Transverse colon (tissue), 4 donors: ENCODE results near the gene NPTN. TPM values are rescaled to one million over a fixed set of nuclear protein-coding genes. Genes with fewer than 3 reads are reported as not detected.

Source experiments
- DNase-seq: peaks from one replicate; pipeline ENCODE4 v3.0.0-alpha.2; 2019
- H3K27ac ChIP-seq, 4 donors: fragments of 200-600 bp; sonication (generic); 2 replicates each; pipeline ENCODE4 v1.5.1; 2016 to 2018; ENCODE audit warnings: inconsistent platforms in 4 of 4
- H3K27me3 ChIP-seq: fragments of 200-600 bp; sonication (generic); 2 replicates; pipeline ENCODE4 v1.5.1; 2017; ENCODE audit warnings: inconsistent platforms
- H3K36me3 ChIP-seq, 4 donors: fragments of 200-600 bp; sonication (generic); 2 replicates each; pipeline ENCODE4 v1.5.1; 2017 to 2019; ENCODE audit warnings: inconsistent platforms in 4 of 4
- H3K4me1 ChIP-seq, 4 donors: fragments of 200-600 bp; sonication (generic); 2 replicates each; pipeline ENCODE4 v1.5.1; 2017 to 2020; ENCODE audit warnings: inconsistent platforms in 4 of 4
- H3K4me3 ChIP-seq, 4 donors: fragments of 200-600 bp; sonication (generic); 1 replicate in 1 of 4; 2 replicates in 3 of 4; pipeline versions ENCODE4 v1.5.1 to v1.6.1; 2017 to 2019; ENCODE audit warnings: inconsistent platforms in 4 of 4
- H3K9me3 ChIP-seq, 2 donors: fragments of 200-600 bp; sonication (generic); 2 replicates each; pipeline ENCODE4 v1.5.1; 2017 to 2019; ENCODE audit warnings: inconsistent platforms in 2 of 2
- EP300 ChIP-seq: sonication (generic); formaldehyde crosslinking; IDR thresholded peaks from one replicate; pipeline ENCODE4 v1.6.1; 2017; ENCODE audit warnings: antibody characterized with exemption, low read depth
- POLR2A ChIP-seq: fragments of 450-650 bp; IDR thresholded peaks from one replicate; pipeline ENCODE4 v1.6.1; 2016; ENCODE audit warnings: antibody characterized with exemption, mild to moderate bottlenecking, moderate library complexity
- POLR2AphosphoS5 ChIP-seq, 3 donors: sonication (generic); formaldehyde crosslinking; IDR thresholded peaks; one replicate each; pipeline ENCODE4 v1.6.1; 2016; ENCODE audit warnings: antibody characterized with exemption in 3 of 3
- WGBS, 2 donors: methylation state at CpG; one replicate each; pipeline ENCODE4 v1.1.5; 2018; ENCODE audit warnings: low coverage in 1 of 2; 5-methylcytosine and 5-hydroxymethylcytosine counted together
- in situ Hi-C, 4 donors: fragments of 200-750 bp; cut with MboI; loops; one replicate each; pipeline versions ENCODE4 v1.15.0 to v1.15.1; 2017; ENCODE audit warnings: low sequenced_read_pairs in 3 of 4, low pct_ligation_motif_present in 1 of 4, low pct_unique_long_range_greater_than_20kb in 1 of 4
- intact Hi-C: fragments of 100-400 bp; cut with DNase I; formaldehyde crosslinking; loops from one replicate; pipeline ENCODE4 v1.15.1; 2023; ENCODE audit warnings: low total_unique reads
- total RNA-seq, 4 donors: library from RNA; depleted of rRNA; stranded (reverse); fragments of >200 nt; gene quantifications; one replicate each; pipeline ENCODE4 v1.1.0, GENCODE V29; 2016
- TF ChIP-seq, protein P1 (sequence below), 5 experiments: fragments of 200-600 bp in 3 of 5; fragments of 450-650 bp in 2 of 5; sonication (generic) in 3 of 5; IDR thresholded peaks; 1 replicate in 2 of 5; 2 replicates in 3 of 5; pipeline ENCODE4 v1.5.1; 2016 to 2017; ENCODE audit warnings: antibody characterized with exemption in 5 of 5, inconsistent platforms in 3 of 5, mild to moderate bottlenecking in 2 of 5, moderate library complexity in 1 of 5

The NPTN gene
- total RNA-seq, 4 donors from 2014 or later: 77.8 to 187 (median 135) TPM

DNA sequence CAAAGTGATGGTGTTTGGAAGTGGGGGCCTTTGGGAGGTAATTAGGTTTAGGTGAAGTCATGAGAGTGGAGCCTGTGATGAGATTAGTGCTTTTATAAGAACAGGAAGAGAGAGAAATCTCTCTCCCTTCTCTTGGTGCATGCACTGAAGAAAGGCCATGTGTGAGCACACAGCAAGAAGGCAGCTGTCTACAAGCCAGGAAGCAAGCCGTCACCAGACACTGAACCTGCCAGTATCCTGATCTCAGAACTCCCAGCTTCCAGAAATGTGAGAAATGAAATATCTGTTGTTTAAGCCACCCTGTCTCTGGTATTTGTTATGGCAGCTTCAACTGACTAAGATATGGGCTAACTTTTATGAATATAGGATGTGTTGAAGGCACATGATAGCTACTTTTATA lies 117.7 kb downstream of the NPTN start:
- Histone ChIP-seq H3K27ac (no peak overlapping the region), H3K4me3 (no peak overlapping the region), H3K9me3 (no peaks in the 10 kb centered on the region), H3K4me1 (no peaks in the 10 kb centered on the region), H3K27me3 (no peaks in the 10 kb centered on the region), H3K36me3 (no peaks in the 10 kb centered on the region)
- TF ChIP-seq, protein P1, sequence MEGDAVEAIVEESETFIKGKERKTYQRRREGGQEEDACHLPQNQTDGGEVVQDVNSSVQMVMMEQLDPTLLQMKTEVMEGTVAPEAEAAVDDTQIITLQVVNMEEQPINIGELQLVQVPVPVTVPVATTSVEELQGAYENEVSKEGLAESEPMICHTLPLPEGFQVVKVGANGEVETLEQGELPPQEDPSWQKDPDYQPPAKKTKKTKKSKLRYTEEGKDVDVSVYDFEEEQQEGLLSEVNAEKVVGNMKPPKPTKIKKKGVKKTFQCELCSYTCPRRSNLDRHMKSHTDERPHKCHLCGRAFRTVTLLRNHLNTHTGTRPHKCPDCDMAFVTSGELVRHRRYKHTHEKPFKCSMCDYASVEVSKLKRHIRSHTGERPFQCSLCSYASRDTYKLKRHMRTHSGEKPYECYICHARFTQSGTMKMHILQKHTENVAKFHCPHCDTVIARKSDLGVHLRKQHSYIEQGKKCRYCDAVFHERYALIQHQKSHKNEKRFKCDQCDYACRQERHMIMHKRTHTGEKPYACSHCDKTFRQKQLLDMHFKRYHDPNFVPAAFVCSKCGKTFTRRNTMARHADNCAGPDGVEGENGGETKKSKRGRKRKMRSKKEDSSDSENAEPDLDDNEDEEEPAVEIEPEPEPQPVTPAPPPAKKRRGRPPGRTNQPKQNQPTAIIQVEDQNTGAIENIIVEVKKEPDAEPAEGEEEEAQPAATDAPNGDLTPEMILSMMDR (IDR thresholded peaks at IDR 0.05): no peak
- TF ChIP-seq EP300 (no peak), POLR2A (no peak), POLR2AphosphoS5 (IDR thresholded peaks at IDR 0.05) (no peak)
- WGBS, 2 donors: 93% methylated on average over 1 of the region's 1 CpG; no CpG with 5 or more reads in 1 of the 2 donors
- in situ Hi-C loops: no loop called here
- DNase-seq: no peak
- intact Hi-C loops: no loop called here

Other genes starting within 250 kb of the NPTN start
- not detected for gene REC114, start 190.2 kb downstream of the NPTN start, total RNA-seq
- gene CD276, start 51.0 kb upstream of the NPTN start, total RNA-seq: 100 to 1,000 TPM in 1 of 4 donors, 10 to 100 TPM in 3; 26.8 to 110 (median 45.7) TPM
- 1 to 10 TPM; 1.5 to 4.5 (median 2.3) TPM for gene INSYN1, start 120.0 kb upstream of the NPTN start, total RNA-seq
- not detected for gene TBC1D21, start 240.2 kb upstream of the NPTN start, total RNA-seq